Left kidney (tissue), 2 donors: ENCODE results near the gene ASCL5. TPM values are rescaled to one million over a fixed set of nuclear protein-coding genes. Genes with fewer than 3 reads are reported as not detected.

Source experiments
- DNase-seq: peaks from one replicate; pipeline ENCODE4 v3.0.0-alpha.2; 2013
- polyA plus RNA-seq: library from polyadenylated mRNA; unstranded; fragments of 120-200 nt; gene quantifications from one replicate; pipeline ENCODE4 v1.2.1, GENCODE V29; 2013; ENCODE audit not compliant: insufficient read length

Gene ASCL5
- polyA plus RNA-seq, 1 donor, result 0.15 TPM

DNA sequence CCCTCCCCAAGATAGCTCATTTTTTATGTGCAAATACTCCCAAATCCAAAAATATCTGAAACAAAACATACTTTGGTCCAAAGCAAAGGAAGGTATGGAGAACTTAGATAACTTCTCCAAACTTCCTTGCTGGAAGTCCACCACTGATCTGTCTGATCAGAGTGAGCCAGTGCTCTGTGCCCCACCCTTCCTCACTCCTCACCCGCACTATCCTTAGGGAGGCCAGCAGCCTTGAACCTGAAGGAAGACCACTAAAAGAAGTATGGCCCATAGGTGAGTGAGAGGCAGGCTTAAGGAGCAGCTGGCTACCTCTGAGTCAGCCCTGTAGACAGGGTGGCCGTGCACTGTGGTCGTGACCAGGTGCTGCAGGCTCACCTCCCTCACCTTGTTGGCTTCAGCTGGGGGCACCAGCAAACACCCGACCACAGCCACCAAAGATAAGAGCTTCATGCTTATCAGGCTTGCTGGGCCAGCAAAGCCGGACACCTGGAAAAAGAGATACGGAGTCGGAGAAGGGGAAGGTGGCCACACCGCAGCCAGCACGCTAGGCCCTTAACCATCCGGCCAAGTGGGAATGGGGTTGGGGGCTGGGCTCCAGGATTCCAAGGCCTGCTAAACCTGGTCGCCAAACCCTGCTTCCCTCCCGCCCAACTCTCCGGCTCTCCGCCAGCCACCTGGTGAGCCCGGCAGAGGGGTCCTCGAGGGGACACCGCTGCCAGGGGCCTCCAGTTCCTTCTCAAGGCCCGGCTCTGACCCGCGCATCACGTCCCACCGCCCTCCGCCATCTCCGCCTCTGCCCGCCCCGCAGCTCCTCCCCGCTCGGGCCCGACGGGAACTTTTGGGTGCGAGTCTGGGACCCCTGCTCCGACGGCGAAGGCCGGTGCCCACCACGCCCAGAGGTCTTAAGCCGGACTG lies 26.7 kb upstream of the ASCL5 start:
- DNase-seq, result no peak

DNA sequence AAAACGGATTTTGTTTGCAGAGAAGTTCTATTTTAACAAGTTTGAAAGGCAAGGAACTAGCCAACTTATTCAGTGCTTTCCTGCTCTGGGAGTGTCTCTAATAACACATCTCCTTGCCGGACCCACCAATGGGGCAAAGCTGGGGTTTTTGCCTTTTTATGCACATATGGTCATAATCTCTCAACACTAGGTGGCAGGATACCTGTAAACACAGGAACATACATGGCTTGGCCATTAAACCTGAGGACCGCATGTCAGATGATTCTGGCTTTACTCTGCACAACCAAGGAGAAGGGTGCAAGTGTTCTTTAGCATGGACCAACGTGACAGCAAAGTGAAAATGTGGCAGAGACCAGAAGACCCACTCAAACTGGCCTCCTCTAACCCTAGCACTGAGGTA lies 22.4 kb upstream of the ASCL5 start:
- DNase-seq, result no peak

- no peak for DNase-seq
Observed at GRCh38 chr1:201147396-201148015, 20.5 kb upstream of the ASCL5 start.

DNA sequence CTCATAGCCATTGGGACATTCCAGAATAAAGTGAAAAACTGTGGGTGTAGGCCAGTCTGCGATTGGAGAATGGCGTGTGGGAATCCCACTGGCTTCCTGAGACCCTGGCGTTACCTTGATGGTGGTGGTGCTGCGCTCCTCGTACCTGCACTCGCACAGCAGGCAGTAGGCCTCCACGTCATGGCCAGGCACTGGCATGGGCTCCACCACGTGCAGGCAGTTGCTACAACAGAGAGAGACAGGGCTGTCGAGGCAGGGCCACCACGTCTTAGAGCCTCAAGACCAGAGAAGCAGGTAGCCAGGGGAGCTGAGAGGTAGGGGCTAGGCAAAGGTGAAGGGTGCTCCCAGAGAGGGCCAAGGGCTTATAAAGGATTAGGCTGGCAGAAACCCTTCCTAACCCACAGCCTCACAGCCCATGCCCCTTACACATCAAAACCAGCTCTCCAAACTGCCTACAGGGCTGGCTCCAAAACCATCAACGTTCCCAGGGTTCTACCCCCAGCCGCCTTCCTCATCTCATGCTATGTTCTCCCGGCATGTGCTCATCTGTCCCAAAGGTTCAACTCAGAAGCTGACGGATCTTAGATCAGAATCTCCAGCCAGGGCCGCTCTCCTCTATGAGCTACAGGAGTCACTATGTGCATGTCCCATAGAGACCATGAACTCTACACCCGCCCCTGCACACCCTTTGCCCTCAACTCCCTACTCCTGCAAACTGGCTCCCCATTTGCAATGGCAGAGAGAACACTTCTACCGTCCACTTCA lies 19.8 kb upstream of the ASCL5 start:
- DNase-seq, result no peak

- DNase-seq, result no peak
Observed at GRCh38 chr1:201145816-201146215, 18.8 kb upstream of the ASCL5 start.

DNA sequence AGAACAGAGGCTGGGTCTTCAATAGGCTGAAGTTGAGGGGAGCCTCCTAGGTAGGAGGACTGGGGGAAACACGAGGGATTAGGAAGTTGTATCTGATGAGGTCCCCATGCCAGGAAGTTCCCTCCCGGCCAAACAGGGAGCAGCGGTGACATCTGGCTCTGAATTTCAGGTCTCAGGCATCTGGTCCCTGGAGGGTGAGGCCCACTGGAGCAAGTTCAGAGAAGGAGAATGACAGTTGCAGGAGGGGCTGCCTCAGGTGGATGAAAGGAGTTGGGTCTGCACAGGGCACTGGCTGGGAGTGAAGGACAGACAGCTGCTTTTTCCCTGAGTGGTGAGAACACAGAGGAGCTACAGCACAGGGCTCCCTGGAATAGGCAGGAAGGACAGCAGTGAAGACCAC lies 18.1 kb upstream of the ASCL5 start:
- DNase-seq, result no peak

DNA sequence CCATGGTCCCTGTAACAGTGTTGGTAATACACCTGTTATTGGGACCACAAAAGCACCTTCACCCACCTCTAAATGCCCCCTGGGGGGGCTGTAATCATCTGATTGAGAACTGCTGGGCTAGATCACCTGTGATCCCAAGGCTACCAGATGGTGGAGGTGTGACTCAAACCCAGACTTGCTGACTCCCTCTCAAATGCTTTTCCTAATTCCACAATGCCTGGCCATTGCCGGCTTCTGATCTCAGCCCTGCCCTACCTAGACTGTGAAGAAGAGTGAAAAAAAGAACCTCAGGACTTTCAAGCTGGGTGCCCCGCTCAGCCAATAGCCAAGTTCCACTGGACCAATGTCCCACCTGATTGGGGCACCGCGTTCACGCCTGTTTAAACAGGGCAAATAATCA lies 17.7 kb upstream of the ASCL5 start:
- no peak for DNase-seq

GRCh38 chr1:201143726-201144635 lies 17.0 kb upstream of the ASCL5 start:
- no peak for DNase-seq

DNA sequence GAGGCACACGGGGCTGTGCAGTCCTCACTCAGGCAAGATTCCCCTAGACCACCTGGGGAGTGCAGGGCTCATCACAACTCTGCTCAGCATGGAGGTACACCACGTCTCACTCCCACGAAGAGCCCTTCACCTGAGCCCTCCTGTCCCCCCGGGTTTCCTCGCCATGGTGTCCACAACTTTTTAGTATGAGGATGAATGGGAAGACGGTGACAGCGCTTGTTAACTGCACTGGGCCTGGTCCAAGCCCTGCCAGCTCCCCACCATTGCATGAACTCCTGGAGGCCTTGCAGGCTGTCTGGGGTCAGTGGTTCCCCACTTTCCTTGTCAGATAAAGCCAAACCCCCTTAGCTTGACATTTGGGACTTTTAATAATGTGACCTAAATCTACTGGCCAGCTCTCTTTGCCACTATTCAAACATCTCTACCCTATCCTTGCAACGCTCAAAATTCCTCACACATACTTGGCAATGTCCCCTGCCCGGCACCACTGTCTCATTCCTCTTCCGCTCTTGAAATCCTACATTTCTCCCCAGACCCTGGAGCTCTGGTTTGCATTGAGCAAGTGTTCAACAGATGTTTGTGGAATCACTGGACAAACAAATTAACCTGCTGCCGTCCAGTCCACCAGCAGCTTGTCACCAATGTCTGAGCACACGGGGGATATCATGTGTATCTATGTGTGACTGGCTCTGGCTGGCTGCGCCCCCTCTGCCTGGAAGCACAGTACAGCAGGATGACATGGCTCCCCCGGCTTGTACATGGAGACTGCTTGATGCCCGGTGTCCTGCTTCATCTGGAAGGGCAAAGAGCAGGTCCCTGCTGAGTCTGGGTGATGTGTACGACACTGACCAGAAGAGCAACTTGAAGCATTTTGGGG lies 16.1 kb upstream of the ASCL5 start:
- DNase-seq, result no peak

DNA sequence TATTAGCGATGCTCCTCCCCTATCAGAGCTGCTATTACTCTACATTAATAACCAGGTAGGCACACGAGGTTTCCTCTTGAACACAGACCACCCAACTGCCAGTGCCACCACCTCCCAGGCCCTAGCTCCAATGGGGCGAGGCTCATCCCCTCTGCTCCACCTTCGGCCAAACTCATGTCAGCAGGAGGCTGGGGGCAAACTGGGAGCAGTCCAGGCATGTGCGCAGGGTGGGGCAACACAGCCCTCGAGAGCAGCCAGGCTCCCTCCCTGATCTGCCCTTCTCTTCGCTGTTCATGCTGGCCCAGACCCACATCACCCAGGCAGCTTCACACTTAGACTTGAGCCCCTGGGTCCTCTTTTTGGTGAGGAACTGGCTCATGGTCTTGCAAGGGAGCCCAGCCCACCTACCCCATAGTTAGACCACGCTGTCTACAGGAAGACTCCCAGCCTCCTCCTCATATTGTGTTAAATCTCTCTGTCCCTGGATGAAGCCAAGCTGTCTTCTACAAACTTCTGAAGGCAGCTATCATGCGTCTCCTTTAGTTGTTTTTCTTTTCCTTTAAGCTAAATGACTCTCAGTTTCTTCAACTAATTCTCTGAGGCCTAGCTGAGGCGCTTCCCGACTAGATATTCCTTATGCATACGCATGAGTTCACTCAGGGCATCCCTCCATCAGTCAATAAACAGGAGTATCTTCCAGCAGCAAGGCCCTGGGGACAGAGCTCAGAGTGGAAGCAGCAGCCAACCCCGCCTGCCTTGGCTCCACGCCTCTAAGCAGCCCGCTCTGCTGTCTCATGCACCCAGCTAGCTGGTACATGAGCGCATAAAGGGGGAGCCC lies 15.2 kb upstream of the ASCL5 start:
- no peak for DNase-seq

DNA sequence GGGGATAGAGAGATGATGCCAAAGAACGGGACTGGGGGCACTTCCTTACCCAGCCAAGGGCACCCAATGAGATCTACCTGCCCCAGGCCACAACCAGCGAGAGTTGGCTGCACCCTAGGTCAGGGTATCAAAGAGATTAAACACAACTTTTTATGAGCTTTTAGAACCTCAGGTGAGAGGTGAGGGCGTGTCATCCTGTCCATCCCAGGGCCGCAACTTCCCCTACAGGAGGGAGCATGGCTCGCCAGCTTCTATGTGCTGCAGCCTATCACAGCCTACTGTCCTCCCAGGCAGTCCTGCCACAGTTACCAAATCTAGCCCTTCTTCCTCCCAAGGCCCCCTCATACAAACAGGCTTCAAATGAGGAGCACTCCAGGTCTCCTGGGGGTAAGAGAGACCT lies 14.4 kb upstream of the ASCL5 start:
- DNase-seq, result no peak

DNA sequence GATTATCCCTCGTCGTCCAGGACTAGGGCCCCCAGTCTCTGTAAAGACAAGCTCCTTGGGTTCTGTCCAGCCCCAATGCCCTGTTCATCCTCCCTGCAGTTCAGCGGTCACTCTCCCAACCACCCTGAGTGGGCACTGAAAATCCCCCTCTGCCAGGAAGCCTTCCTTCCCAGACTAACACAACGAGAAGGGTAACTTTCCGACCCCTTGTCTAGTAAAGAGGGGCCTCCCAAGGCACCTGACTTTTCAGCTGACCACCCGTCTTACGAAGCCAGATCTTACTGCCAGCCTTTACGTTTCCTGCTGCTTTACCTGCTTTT lies 13.9 kb upstream of the ASCL5 start:
- DNase-seq, result no peak

DNA sequence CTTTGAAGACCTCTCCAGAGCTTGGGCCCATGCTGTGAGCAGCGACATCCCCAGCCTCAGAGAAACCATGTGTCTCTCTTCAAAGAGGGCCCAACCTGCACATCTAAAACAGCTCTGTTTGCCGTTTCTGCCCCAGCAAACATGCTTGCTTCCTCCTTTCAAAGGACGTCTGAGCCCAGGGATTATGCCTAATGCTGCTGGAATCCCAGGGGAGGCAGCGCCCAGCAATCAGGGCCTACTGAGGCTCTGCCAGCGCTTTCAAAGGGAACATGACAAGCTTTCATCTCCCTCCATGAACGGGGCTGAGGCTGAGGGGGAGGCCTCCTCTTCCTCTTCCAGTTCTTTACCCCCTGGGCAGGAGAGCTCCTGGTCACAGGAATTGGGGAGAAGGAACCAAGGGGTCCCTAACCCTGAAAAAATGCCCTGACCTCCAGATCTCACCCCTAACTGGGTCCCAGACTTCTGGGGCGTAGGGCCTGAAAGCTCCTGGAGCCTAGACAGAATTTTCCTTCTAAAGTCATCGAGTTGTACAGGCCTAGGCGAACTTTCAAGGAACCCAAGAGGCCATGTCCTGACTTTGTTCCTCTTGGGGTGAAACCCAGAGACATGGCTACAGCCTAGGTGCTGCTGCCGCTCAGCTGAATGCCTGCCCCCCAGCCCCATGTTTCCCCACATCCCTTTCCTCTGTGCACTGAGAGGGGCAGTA lies 13.4 kb upstream of the ASCL5 start:
- no peak for DNase-seq

DNA sequence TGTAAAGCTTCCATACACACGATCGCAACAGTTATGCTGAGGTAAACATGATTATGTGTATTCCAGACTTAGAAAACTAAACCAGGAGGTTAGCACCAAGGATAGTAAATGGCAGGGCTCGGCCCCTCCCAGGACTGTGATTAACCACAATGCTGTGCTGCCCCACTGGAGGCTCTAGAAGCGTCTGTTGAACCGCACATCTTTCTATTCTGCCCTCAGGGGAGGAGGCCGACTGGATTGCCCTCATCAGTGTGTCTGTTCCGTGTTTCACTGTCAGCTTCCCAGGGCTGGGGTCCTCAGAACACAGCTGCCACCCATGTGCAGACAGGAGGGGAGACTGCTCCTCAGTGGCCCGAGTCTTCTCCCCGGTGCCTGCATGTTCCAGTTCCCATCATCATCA lies 12.8 kb upstream of the ASCL5 start:
- DNase-seq, result no peak

DNA sequence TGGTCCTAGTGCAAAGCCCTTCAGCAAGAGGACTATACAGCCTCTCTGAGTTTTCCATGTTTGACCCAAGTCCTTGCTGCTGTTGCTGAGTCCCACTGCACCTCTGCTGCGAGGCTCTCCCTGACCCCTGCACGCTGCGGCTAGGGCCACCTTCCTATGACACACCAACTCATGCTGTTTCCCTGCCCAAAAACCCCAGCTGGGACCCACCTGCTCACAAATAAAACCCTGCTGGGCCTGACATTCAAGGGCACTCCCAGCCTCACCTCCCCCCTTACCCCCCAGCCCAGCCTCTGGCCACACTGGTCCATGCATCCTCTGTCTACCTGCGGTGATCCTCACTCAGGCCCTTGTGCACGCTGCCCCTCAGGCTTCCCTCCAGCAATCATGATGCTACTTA lies 12.3 kb upstream of the ASCL5 start:
- no peak for DNase-seq

- no peak for DNase-seq
Observed at GRCh38 chr1:201138311-201138840, 11.4 kb upstream of the ASCL5 start.

DNA sequence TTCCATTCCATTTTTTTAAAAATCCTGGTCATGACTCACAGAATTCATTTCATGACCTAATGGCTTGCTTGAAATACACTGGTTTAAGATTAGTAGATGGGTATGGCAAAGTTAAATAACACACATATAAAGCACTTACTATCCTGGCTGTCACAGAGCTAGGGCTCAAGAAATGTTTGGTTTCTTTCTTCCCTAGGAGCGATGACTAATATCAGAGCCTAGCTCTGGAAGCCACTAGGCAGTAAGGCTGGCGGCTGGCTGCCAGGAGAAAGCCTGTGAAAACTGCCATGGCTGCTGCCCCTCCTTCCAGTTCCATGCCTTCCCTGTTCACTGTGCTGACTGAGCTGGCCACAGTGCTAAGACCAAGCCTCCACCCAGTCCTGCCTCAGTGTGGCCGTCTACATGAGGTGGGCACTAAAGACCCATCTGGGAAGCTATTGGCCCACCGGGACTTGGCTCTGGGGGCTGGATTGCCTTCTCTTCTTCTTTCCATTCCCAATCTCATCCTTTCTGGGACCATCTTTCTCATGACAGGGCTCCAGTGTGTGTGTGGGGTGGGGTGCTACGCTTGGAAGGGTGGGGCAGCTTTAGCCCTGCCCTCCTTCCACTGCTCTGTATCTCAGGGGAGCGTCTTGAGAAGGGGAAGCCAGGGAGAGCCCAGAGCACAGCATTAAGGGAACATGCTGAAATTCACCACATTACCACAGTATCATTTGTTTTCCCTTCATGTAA lies 10.8 kb upstream of the ASCL5 start:
- no peak for DNase-seq

- no peak for DNase-seq
Observed at GRCh38 chr1:201137024-201137392, 10.0 kb upstream of the ASCL5 start.
